PC-3 (cell line): ENCODE data around the gene NXF3.

ENCODE experiments used
- EZH2 ChIP-seq: fragments of 300-600 bp; sonication (generic); IDR thresholded peaks from one replicate; pipeline ENCODE4 v1.6.1; 2017; ENCODE audit warnings: antibody characterized with exemption, mild to moderate bottlenecking, low read length; ENCODE audit not compliant: unreplicated experiment
- TF ChIP-seq, protein P1 (sequence below): fragments of 300-600 bp; sonication (generic); conservative IDR thresholded peaks from 2 replicates; pipeline ENCODE4 v1.5.1; 2017; ENCODE audit warnings: antibody characterized with exemption, low read depth, mild to moderate bottlenecking, low read length

DNA sequence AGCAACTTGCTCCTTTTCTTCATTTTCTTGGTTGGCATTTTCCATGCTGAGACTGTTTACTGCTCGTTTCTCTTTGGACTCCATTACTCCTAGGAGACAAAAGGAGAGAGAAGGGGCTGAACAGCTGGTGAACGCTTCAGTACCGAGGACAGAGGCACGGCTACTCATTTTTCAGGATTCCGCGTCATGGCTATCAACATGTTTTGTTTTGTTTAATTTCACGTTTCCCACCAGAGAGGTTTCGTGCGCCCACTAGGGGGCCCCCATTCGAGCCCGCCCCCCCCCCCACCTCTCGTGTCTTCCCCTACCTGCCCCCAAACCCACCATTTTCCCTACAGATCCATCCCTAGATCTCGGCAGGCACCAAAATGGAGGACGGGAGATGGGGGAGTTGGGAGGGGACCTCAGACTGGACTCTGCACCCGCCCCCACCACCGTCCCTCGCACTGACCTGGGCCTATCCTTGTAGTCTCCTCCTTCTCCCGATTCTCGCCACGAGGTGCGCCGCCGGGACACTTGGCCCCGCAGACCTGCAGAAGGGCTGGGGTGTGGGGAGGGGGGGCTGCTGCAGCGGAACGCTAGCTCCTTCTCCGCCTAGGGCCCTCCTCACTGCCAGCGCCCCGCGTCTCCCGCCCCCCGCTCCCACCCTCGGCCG, 29.6 kb downstream of the NXF3 start:
- TF ChIP-seq, protein P1, sequence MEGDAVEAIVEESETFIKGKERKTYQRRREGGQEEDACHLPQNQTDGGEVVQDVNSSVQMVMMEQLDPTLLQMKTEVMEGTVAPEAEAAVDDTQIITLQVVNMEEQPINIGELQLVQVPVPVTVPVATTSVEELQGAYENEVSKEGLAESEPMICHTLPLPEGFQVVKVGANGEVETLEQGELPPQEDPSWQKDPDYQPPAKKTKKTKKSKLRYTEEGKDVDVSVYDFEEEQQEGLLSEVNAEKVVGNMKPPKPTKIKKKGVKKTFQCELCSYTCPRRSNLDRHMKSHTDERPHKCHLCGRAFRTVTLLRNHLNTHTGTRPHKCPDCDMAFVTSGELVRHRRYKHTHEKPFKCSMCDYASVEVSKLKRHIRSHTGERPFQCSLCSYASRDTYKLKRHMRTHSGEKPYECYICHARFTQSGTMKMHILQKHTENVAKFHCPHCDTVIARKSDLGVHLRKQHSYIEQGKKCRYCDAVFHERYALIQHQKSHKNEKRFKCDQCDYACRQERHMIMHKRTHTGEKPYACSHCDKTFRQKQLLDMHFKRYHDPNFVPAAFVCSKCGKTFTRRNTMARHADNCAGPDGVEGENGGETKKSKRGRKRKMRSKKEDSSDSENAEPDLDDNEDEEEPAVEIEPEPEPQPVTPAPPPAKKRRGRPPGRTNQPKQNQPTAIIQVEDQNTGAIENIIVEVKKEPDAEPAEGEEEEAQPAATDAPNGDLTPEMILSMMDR, result no peak
- TF ChIP-seq EZH2, result no peak
